ENCODE results near the gene APOC3.

Gene APOC3

GRCh38 chr11:116807601-116808261 lies 22.0 kb upstream of the APOC3 start:
- ATAC-seq: no peak

- ATAC-seq: no peak
Measured at GRCh38 chr11:116808262-116809175, 21.2 kb upstream of the APOC3 start.

- ATAC-seq: no peak
Measured at GRCh38 chr11:116811194-116811593, 18.5 kb upstream of the APOC3 start.

GRCh38 chr11:116812109-116812508 lies 17.6 kb upstream of the APOC3 start:
- no peak for ATAC-seq

GRCh38 chr11:116813170-116813569 lies 16.5 kb upstream of the APOC3 start:
- ATAC-seq: no peak

- no peak for ATAC-seq
Measured at GRCh38 chr11:116813781-116814471, 15.8 kb upstream of the APOC3 start.

GRCh38 chr11:116814502-116814901 lies 15.2 kb upstream of the APOC3 start:
- no peak for ATAC-seq

- no peak for ATAC-seq
Measured at GRCh38 chr11:116819049-116819448, 10.7 kb upstream of the APOC3 start.

GRCh38 chr11:116821050-116821918 lies 8.4 kb upstream of the APOC3 start:
- ATAC-seq: no peak

- no peak for ATAC-seq
Measured at GRCh38 chr11:116822575-116822974, 7.1 kb upstream of the APOC3 start.

- no peak for ATAC-seq
Measured at GRCh38 chr11:116823031-116823843, 6.5 kb upstream of the APOC3 start, which contains the start of gene APOA4. Gene APOA4, minus strand, starts transcription at chr11:116823304. Its CDS starts 113 bp downstream, at chr11:116823191.

GRCh38 chr11:116825434-116825833 lies 4.3 kb upstream of the APOC3 start:
- ATAC-seq: no peak

GRCh38 chr11:116825854-116826750 lies 3.6 kb upstream of the APOC3 start:
- no peak for ATAC-seq

- no peak for ATAC-seq
Measured at GRCh38 chr11:116826751-116827431, 2.8 kb upstream of the APOC3 start.

- ATAC-seq: no peak
Measured at GRCh38 chr11:116827461-116827860, 2.2 kb upstream of the APOC3 start.

- ATAC-seq: no peak
Measured at GRCh38 chr11:116828632-116829524, 829 bp upstream of the APOC3 start.

GRCh38 chr11:116830184-116830912 lies 641 bp downstream of the APOC3 start:
- ATAC-seq: no peak

- no peak for ATAC-seq
Measured at GRCh38 chr11:116831790-116832349, 2.2 kb downstream of the APOC3 start.

Data from activated CD4-positive, CD25-positive, alpha-beta regulatory T cell treated with anti-CD3 and anti-CD28 coated beads, Interleukin-2, amount 50 U/mL, for 24 hours (primary cell).